ENCODE measurements around the gene MAPKAP1. TPM values are rescaled to one million over a fixed set of nuclear protein-coding genes. Genes with fewer than 3 reads are reported as not detected.

MAPKAP1 gene
- total and polyA plus RNA-seq, 2 of the 13 experiments (the other 11 are each of a cell fraction or from before 2014, with no cell fraction given) = 45.0 to 64.3 TPM

DNA sequence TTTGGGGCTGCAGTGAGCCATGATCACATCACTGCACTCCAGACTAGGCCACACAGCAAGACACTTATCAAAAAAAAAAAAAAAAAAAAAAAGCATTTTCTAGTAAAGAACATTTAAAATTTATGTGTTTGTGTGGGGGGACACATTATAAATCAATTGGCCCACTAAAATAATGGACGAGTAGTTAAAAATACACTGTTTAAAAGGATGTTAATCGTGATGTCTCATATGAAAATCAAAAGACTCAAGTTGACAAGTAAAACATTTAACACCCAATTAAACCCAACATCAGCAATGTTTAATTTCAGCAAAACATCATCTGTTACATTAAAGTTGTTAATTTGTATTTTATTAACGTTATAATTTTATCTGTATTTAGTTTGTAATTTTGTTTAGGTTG is 152.3 kb downstream of the MAPKAP1 start (continued):
- no peak for TF ChIP-seq ATF7 (IDR thresholded peaks at IDR 0.05)
- no peak for TF ChIP-seq ATF7 (CRISPR knock-in tag; IDR thresholded peaks at IDR 0.05)
- TF ChIP-seq ZIK1 (CRISPR knock-in tag; IDR thresholded peaks at IDR 0.05; ENCODE audit: borderline replicate concordance, low read depth) = no peak
- no peak for TF ChIP-seq PRPF4 (IDR thresholded peaks at IDR 0.05; ENCODE audit: low read depth, low read length, poor library complexity, severe bottlenecking)
- TF ChIP-seq, protein P1, sequence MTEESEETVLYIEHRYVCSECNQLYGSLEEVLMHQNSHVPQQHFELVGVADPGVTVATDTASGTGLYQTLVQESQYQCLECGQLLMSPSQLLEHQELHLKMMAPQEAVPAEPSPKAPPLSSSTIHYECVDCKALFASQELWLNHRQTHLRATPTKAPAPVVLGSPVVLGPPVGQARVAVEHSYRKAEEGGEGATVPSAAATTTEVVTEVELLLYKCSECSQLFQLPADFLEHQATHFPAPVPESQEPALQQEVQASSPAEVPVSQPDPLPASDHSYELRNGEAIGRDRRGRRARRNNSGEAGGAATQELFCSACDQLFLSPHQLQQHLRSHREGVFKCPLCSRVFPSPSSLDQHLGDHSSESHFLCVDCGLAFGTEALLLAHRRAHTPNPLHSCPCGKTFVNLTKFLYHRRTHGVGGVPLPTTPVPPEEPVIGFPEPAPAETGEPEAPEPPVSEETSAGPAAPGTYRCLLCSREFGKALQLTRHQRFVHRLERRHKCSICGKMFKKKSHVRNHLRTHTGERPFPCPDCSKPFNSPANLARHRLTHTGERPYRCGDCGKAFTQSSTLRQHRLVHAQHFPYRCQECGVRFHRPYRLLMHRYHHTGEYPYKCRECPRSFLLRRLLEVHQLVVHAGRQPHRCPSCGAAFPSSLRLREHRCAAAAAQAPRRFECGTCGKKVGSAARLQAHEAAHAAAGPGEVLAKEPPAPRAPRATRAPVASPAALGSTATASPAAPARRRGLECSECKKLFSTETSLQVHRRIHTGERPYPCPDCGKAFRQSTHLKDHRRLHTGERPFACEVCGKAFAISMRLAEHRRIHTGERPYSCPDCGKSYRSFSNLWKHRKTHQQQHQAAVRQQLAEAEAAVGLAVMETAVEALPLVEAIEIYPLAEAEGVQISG (CRISPR knock-in tag; IDR thresholded peaks at IDR 0.05) = no peak
- TF ChIP-seq, protein P2, sequence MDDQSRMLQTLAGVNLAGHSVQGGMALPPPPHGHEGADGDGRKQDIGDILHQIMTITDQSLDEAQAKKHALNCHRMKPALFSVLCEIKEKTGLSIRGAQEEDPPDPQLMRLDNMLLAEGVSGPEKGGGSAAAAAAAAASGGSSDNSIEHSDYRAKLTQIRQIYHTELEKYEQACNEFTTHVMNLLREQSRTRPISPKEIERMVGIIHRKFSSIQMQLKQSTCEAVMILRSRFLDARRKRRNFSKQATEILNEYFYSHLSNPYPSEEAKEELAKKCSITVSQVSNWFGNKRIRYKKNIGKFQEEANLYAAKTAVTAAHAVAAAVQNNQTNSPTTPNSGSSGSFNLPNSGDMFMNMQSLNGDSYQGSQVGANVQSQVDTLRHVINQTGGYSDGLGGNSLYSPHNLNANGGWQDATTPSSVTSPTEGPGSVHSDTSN (CRISPR knock-in tag; IDR thresholded peaks at IDR 0.05; ENCODE audit: borderline replicate concordance) = no peak
- TF ChIP-seq TRIM24 (CRISPR knock-in tag; IDR thresholded peaks at IDR 0.05) = no peak
- TF ChIP-seq ZNF773 (CRISPR knock-in tag; IDR thresholded peaks at IDR 0.05; ENCODE audit: borderline replicate concordance) = no peak
- TF ChIP-seq PCBP1 (IDR thresholded peaks at IDR 0.05; ENCODE audit: borderline replicate concordance, low read depth, low read length) = no peak

DNA sequence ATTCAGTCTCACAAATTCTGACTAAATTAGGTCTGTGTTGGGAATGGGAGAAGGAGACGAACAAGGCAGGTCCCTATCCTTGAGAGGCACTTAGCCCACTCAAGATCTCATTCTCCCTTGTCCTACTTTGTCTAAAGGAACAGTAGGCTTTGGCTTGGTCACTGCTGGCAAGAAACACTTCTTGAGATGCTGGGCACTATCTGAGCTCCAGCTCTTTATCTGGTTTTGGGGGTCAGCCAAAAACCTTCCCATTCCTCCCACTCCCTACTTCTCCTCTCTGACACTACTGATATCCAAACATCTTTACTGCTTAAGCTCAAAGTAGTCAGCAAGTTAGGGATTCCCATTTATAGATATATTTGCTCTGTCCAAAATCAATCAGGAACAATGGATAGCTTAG is 155.2 kb downstream of the MAPKAP1 start:
- Histone ChIP-seq H3K4me1 (ENCODE audit: insufficient read depth, low read length) (peaks cover 44% of the 10 kb centered on the region), H3K27ac (ENCODE audit: extremely low read length, insufficient read depth, low read length) (no peak overlapping the region), H3K9me3 (ENCODE audit: low read length) (no peaks in the 10 kb centered on the region), H2AFZ (ENCODE audit: low read length) (no peak overlapping the region), H3K4me3 (replicated peaks in 1 of 3; ENCODE audit: insufficient read depth in 1 of 3, low read depth in 2 of 3, low read length in 3 of 3) (no peak overlapping the region), H3K79me2 (ENCODE audit: insufficient read depth, low read length) (no peaks in the 10 kb centered on the region), H3K36me3 (replicated peaks in 1 of 2; ENCODE audit: control insufficient read depth in 1 of 2, insufficient read depth in 2 of 2, low read length in 2 of 2) (no peaks in the 10 kb centered on the region), H3K9ac (ENCODE audit: insufficient read depth, low read depth, low read length) (no peak overlapping the region), H3K27me3 (ENCODE audit: control insufficient read depth in 1 of 2, insufficient read depth in 2 of 2, low read length in 2 of 2) (no peaks in the 10 kb centered on the region), H4K20me1 (ENCODE audit: insufficient read depth, low read length) (no peaks in the 10 kb centered on the region), H3K4me2 (ENCODE audit: low read depth, low read length) (no peak overlapping the region)
- POLR2A ChIA-PET = no interaction called here
- in situ Hi-C loops (cut with HindIII; ENCODE audit: extremely low pct_ligation_motif_present, low pct_unique_long_range_greater_than_20kb) = no loop called here
- no TSS peak for BruUV-seq (replicated peaks)
- 100% methylated on average over 1 of the region's 1 CpG for WGBS (ENCODE audit: low lambda C conversion rate)
- CTCF ChIA-PET (ENCODE audit: low intra/inter-chr PET ratio, low total read pairs) = no interaction called here
- no peak for DNase-seq (ENCODE audit: low spot score)
- no peak for FAIRE-seq
- no peak for ATAC-seq
- TF ChIP-seq ARNT2 (CRISPR knock-in tag; IDR thresholded peaks at IDR 0.05; ENCODE audit: low read depth) = no peak
- intact Hi-C loops (cut with micrococcal nuclease; ENCODE audit: unreplicated experiment) = no loop called here

Data from HepG2 (cell line).